Right lobe of liver (tissue), 4 donors: ENCODE results near the gene NELL2.

Experiments used
- POLR2A ChIP-seq: fragments of 450-650 bp; IDR thresholded peaks from one replicate; pipeline ENCODE4 v1.6.1; 2017; ENCODE audit warnings: antibody characterized with exemption, mild to moderate bottlenecking
- TF ChIP-seq, protein P1 (sequence below), 4 donors: fragments of 200-600 bp in 3 of 4; fragments of 450-650 bp in 1 of 4; IDR thresholded peaks; one replicate each; pipeline versions ENCODE4 v1.5.1 to v1.8.0; 2016 to 2022; ENCODE audit warnings: antibody characterized with exemption in 4 of 4, mild to moderate bottlenecking in 2 of 4
- donor health status: DM: no; HTN: no; CAD: no.
- donor health status: DM: no; HTN: no; CAD: no.
- donor health status: DM: no; HTN: yes; CAD: no.

DNA sequence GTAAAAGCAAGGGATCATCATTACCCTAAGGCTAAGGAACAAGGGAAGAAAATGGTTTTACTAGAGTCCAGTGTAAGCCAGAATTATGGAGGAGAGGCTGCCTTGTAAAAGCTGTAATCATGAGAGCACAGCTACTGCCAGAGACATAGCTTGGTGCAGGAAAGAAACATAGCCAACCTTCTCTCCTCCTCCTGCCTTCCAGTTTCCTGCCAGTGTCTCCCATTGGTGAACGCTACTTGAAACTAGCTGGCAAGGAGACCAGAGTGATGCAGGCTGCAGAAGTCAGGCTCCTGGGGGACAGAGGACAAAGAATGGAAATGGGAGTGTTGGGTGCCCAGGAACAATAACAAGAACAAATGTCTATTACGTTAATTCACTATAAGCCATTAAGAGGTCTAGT lies 158.5 kb downstream of the NELL2 start:
- TF ChIP-seq, protein P1, sequence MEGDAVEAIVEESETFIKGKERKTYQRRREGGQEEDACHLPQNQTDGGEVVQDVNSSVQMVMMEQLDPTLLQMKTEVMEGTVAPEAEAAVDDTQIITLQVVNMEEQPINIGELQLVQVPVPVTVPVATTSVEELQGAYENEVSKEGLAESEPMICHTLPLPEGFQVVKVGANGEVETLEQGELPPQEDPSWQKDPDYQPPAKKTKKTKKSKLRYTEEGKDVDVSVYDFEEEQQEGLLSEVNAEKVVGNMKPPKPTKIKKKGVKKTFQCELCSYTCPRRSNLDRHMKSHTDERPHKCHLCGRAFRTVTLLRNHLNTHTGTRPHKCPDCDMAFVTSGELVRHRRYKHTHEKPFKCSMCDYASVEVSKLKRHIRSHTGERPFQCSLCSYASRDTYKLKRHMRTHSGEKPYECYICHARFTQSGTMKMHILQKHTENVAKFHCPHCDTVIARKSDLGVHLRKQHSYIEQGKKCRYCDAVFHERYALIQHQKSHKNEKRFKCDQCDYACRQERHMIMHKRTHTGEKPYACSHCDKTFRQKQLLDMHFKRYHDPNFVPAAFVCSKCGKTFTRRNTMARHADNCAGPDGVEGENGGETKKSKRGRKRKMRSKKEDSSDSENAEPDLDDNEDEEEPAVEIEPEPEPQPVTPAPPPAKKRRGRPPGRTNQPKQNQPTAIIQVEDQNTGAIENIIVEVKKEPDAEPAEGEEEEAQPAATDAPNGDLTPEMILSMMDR (IDR thresholded peaks at IDR 0.05): no peak
- TF ChIP-seq POLR2A: no peak
